Stimulated activated CD8-positive, alpha-beta memory T cell treated with anti-CD3 and anti-CD28 coated beads, Interleukin-2, amount 100 ng/mL, for 1 hour (primary cell): ENCODE data around the gene GH2.
"Not testable (repeated sequence)": the region's sequence is repeated elsewhere in the genome, so short reads cannot be mapped to it uniquely, and the experiment has no call there.

ENCODE experiments used
- DNase-seq, 2 donors: peaks; one replicate each; pipeline ENCODE4 v3.0.0-alpha.2; 2020; ENCODE audit warnings: low read depth in 2 of 2

The GH2 gene

GRCh38 chr17:63874061-63874626 lies 7.6 kb downstream of the GH2 start:
- DNase-seq: not testable (repeated sequence)

- not testable (repeated sequence) for DNase-seq
These were observed 8.2 kb downstream of the GH2 start, which contains the start of gene CSH2 for GRCh38 chr17:63873577-63873976. CSH2 (minus strand) TSS chr17:63873677; CDS start chr17:63873614, 63 bp downstream.

- DNase-seq: not testable (repeated sequence)
These were observed 9.9 kb downstream of the GH2 start for GRCh38 chr17:63871646-63872365.

GRCh38 chr17:63870292-63870665 lies 11.5 kb downstream of the GH2 start:
- DNase-seq: not testable (repeated sequence)

- not testable (repeated sequence) for DNase-seq
These were observed 12.1 kb downstream of the GH2 start for GRCh38 chr17:63869491-63870291.

- DNase-seq: not testable (repeated sequence)
These were observed 15.1 kb downstream of the GH2 start for GRCh38 chr17:63866625-63867024.

GRCh38 chr17:63859257-63859656 lies 22.5 kb downstream of the GH2 start:
- DNase-seq: no peak

GRCh38 chr17:63856425-63856824 lies 25.3 kb downstream of the GH2 start:
- not testable (repeated sequence) for DNase-seq

GRCh38 chr17:63855185-63855584 lies 26.6 kb downstream of the GH2 start:
- DNase-seq: no peak

- DNase-seq: no peak
These were observed 27.0 kb downstream of the GH2 start for GRCh38 chr17:63854709-63855108.

- DNase-seq: no peak
These were observed 28.5 kb downstream of the GH2 start for GRCh38 chr17:63853260-63853659.

- no peak for DNase-seq
These were observed 31.3 kb downstream of the GH2 start for GRCh38 chr17:63850401-63850800.

GRCh38 chr17:63848834-63849689 lies 32.7 kb downstream of the GH2 start:
- DNase-seq: peak; percentile 90 to 91

GRCh38 chr17:63847525-63848249 lies 34.1 kb downstream of the GH2 start:
- no peak for DNase-seq

- no peak for DNase-seq
These were observed 36.2 kb downstream of the GH2 start for GRCh38 chr17:63845509-63845908.

- no peak for DNase-seq
These were observed 37.6 kb downstream of the GH2 start for GRCh38 chr17:63843910-63844677.

- DNase-seq: not testable (repeated sequence)
These were observed 38.3 kb downstream of the GH2 start for GRCh38 chr17:63843387-63843888.

GRCh38 chr17:63842540-63843386 lies 39.0 kb downstream of the GH2 start, which contains the start of gene SMARCD2:
SMARCD2 (minus strand) TSS chr17:63842685; CDS start chr17:63842674, 11 bp downstream.
- peak; percentile 98 for DNase-seq

GRCh38 chr17:63842173-63842539 lies 39.6 kb downstream of the GH2 start:
- no peak for DNase-seq
